ENCODE data around the gene ZKSCAN7. TPM values are rescaled to one million over a fixed set of nuclear protein-coding genes. Genes with fewer than 3 reads are reported as not detected.
"Not testable (repeated sequence)": the region's sequence is repeated elsewhere in the genome, so short reads cannot be mapped to it uniquely, and the experiment has no call there.

The ZKSCAN7 gene
- total and polyA plus RNA-seq, 7 donors, result 0.60 to 7.1 (median 2.7) TPM

DNA sequence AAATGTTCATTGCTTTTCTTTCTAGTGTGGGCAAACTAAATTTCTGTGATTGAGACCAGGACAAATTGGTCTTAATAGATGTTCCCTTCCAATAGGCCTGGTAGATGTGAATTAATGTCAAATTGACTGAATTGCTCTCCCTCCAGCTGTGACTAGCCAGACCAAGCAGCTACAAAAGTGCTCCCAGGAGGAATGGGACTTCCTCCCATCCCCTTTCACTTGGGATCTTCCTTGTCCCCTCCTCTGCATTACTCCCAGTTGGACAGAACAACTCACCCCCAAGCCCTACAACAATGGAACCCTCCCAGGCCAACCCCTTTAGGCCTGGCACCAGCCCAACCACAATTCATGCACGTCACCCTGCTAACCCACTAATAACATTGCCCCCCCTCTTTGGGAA is 19.6 kb upstream of the ZKSCAN7 start:
- H3K27ac ChIP-seq, result no peak overlapping the region
- intact Hi-C loops (cut with DNase I), result no loop called here
- H3K36me3 ChIP-seq, result no peaks in the 10 kb centered on the region
- TF ChIP-seq EP300 (IDR thresholded peaks at IDR 0.05) (no peak), POLR2AphosphoS5 (IDR thresholded peaks at IDR 0.05) (no peak), POLR2A (IDR thresholded peaks at IDR 0.05) (no peak)
- H3K4me3 ChIP-seq, result no peak overlapping the region
- no peaks in the 10 kb centered on the region for H3K9me3 ChIP-seq
- no peak for DNase-seq
- H3K4me1 ChIP-seq, result no peaks in the 10 kb centered on the region
- WGBS, 2 donors, result 5 to 12% methylated on average over 1 of the region's 1 CpG
- H3K27me3 ChIP-seq, result peaks cover 0 to 44% (median 9%) of the 10 kb centered on the region in 3 donors

DNA sequence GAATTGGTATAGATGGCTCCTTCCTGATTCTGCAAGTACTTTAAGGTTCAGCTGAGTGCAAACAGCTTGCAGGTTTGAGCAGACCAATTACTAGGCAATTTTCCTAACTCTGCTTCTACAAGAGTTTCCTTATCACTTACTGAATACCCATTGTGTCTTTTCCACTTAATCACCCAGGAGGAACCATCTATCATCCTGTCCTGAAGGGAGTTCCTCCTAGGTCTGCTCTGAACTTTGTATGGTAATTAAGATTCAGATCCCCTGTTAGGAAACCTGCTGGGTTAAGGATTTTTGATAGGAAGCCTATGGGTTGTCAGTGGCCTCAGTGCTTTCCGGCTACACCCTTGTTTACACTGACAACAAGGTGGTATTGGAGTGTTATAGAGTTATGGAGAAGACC is 10.2 kb upstream of the ZKSCAN7 start:
- H3K4me3 ChIP-seq; intact Hi-C loops (cut with DNase I); H3K4me1 ChIP-seq; H3K27ac ChIP-seq; DNase-seq; H3K36me3 ChIP-seq; H3K9me3 ChIP-seq: not testable (repeated sequence)
- H3K27me3 ChIP-seq, result peaks cover 0 to 13% (median 5%) of the 10 kb centered on the region in 3 donors
- 31 to 67% methylated on average over 1 of the region's 1 CpG for WGBS, 2 donors

- peaks cover 0 to 16% (median 0%) of the 10 kb centered on the region in 3 donors for H3K27me3 ChIP-seq
- peak overlapping the region; percentile 62 to 85 (median 78) for H3K4me3 ChIP-seq
- TF ChIP-seq POLR2A (IDR thresholded peaks at IDR 0.05) (no peak), EP300 (IDR thresholded peaks at IDR 0.05) (no peak), POLR2AphosphoS5 (IDR thresholded peaks at IDR 0.05) (no peak), CTCF (IDR thresholded peaks at IDR 0.05) (no peak)
- intact Hi-C loops (cut with DNase I), result loop anchor here (1.0 kb wide), 1 partner anchor 44 kb away; no protein-coding TSS in a partner anchor
- peaks cover 0 to 5% (median 0%) of the 10 kb centered on the region in 4 donors for H3K9me3 ChIP-seq
- 16 to 26% methylated on average over 5 of the region's 5 CpGs for WGBS, 2 donors
- DNase-seq, result no peak
- peaks cover 0 to 13% (median 0%) of the 10 kb centered on the region in 4 donors for H3K36me3 ChIP-seq
- no peak overlapping the region for H3K27ac ChIP-seq
- H3K4me1 ChIP-seq, result peaks cover 0 to 14% (median 10%) of the 10 kb centered on the region in 4 donors
Measured at GRCh38 chr3:44555723-44556122, 730 bp downstream of the ZKSCAN7 start.

DNA sequence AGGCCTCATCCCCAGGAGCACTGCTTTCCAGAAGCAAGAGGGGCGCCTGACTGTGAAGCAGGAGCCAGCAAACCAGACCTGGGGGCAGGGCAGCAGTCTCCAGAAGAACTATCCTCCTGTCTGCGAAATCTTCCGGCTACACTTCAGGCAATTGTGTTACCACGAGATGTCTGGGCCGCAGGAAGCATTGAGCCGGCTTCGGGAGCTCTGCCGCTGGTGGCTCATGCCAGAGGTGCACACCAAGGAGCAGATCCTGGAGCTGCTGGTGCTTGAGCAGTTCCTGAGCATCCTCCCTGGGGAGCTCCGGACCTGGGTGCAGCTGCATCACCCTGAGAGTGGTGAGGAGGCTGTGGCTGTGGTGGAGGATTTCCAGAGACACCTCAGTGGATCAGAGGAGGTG is 2.1 kb downstream of the ZKSCAN7 start:
- peaks cover 0 to 5% (median 0%) of the 10 kb centered on the region in 4 donors for H3K9me3 ChIP-seq
- intact Hi-C loops (cut with DNase I), result no loop called here
- H3K4me3 ChIP-seq, result no peak overlapping the region
- H3K36me3 ChIP-seq, result peaks cover 0 to 25% (median 0%) of the 10 kb centered on the region in 4 donors
- DNase-seq, result no peak
- TF ChIP-seq CTCF (IDR thresholded peaks at IDR 0.05) (no peak), POLR2AphosphoS5 (IDR thresholded peaks at IDR 0.05) (no peak), POLR2A (IDR thresholded peaks at IDR 0.05) (no peak), EP300 (IDR thresholded peaks at IDR 0.05) (no peak)
- H3K4me1 ChIP-seq, result peaks cover 0 to 14% (median 10%) of the 10 kb centered on the region in 4 donors
- H3K27ac ChIP-seq, result no peak overlapping the region
- WGBS, 2 donors, result 97 to 98% methylated on average over 9 of the region's 9 CpGs
- H3K27me3 ChIP-seq, result peaks cover 0 to 7% (median 0%) of the 10 kb centered on the region in 3 donors

- TF ChIP-seq POLR2AphosphoS5 (IDR thresholded peaks at IDR 0.05) (no peak), CTCF (IDR thresholded peaks at IDR 0.05) (no peak), EP300 (IDR thresholded peaks at IDR 0.05) (no peak), POLR2A (IDR thresholded peaks at IDR 0.05) (no peak)
- intact Hi-C loops (cut with DNase I), result no loop called here
- Histone ChIP-seq H3K27ac (no peak overlapping the region), H3K4me3 (no peak overlapping the region), H3K36me3 (peaks cover 0 to 40% (median 3%) of the 10 kb centered on the region in 4 donors), H3K9me3 (peaks cover 0 to 6% (median 0%) of the 10 kb centered on the region in 4 donors), H3K27me3 (no peaks in the 10 kb centered on the region), H3K4me1 (peaks cover 0 to 5% (median 3%) of the 10 kb centered on the region in 4 donors)
- DNase-seq, result no peak
- WGBS, 2 donors, result 88 to 97% methylated on average over 1 of the region's 1 CpG
Measured at GRCh38 chr3:44561076-44561475, 6.1 kb downstream of the ZKSCAN7 start.

DNA sequence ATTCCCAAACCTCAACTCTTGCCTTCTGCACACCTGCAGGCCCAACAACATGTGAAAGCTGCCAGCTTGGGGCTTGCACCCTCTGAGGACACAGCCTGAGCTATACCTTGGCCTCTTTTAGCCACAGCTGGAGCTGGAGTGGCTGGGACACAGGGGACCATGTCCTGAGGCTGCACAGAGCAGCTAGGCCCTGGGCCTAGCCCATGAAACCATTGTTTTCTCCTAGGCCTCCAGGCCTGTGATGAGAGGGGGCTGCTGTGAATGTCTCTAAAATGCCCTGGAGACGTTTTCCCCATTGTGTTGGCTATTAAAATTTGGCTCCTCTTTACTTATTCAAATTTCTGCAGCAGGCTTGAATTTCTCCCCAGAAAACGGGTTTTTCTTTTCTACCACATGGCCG is 7.2 kb downstream of the ZKSCAN7 start:
- H3K4me3 ChIP-seq, result no peak overlapping the region
- intact Hi-C loops (cut with DNase I), result no loop called here
- no peak for TF ChIP-seq CTCF (IDR thresholded peaks at IDR 0.05)
- TF ChIP-seq POLR2A (IDR thresholded peaks at IDR 0.05), result no peak
- no peak for TF ChIP-seq EP300 (IDR thresholded peaks at IDR 0.05)
- H3K27ac ChIP-seq, result no peak overlapping the region
- no peaks in the 10 kb centered on the region for H3K4me1 ChIP-seq
- 93 to 94% methylated on average over 3 of the region's 3 CpGs for WGBS, 2 donors
- DNase-seq, result no peak
- H3K27me3 ChIP-seq, result no peaks in the 10 kb centered on the region
- peaks cover 0 to 6% (median 0%) of the 10 kb centered on the region in 4 donors for H3K9me3 ChIP-seq
- peaks cover 0 to 46% (median 3%) of the 10 kb centered on the region in 4 donors for H3K36me3 ChIP-seq

All from sigmoid colon (tissue), 7 donors.